Amniotic stem cell (primary cell): ENCODE measurements around the gene PHF21B.
"Not testable (repeated sequence)": the region's sequence is repeated elsewhere in the genome, so short reads cannot be mapped to it uniquely, and the experiment has no call there.

Experiments used
- DNase-seq: peaks from one replicate; lab custom pipeline; 2025; lab: John Stamatoyannopoulos, UW

PHF21B gene

DNA sequence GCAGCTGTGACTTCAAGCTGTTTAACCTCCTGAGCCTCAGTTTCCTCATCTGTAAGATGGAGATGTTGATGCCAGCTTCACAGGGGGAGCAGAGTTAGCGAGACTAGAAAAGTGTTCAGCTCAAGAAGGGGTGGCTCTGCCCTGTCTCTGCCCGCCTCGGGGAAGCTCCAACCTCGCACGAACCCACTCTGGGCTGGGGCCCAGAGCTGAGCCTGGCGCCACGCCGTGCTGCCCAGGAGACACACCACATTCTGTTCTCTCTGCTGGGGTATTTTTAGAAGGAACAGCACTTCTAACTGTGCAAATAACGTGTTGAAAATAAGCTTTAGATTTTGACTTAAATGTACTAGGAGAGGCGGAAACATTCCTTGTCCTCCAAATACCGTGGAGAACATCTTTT lies 74.1 kb downstream of the PHF21B start:
- DNase-seq: no peak

GRCh38 chr22:44934454-44934735 lies 75.4 kb downstream of the PHF21B start:
- no peak for DNase-seq

DNA sequence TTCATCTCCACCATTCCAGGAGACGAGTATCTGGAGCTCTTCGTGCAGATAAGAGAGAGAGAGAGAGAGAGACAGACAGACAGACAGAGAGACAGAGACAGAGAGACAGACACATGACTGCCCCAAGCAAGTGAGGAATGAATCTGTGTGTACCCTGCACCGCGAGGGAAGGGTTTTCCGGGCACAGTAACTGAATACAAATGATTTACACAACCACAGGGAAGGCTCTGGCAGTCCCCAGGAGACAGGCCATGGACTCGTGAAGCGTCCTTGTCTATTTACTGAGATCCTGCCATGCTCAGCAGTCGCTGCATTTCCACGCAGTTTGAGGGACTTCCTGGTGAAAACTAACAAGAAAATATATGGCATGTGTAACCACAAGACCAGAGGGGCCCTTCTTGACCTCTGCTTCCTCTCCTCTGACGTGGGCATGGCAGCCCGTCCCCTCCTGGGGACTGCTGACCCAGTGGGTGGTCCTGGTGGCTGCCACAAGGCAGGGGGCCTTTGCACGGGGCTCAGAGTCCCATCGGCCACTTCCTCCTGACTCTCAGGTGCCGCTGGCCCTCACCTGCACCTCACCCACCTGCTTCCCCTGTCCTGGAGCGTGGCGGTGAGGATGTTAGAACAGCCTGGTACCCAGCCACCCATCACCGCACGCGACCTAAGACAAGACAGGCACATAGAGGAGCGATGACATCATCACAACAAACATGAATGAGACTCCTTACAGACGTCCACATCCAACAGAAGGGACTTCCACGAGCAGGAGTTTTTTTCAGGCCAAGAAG lies 75.9 kb downstream of the PHF21B start:
- no peak for DNase-seq

DNA sequence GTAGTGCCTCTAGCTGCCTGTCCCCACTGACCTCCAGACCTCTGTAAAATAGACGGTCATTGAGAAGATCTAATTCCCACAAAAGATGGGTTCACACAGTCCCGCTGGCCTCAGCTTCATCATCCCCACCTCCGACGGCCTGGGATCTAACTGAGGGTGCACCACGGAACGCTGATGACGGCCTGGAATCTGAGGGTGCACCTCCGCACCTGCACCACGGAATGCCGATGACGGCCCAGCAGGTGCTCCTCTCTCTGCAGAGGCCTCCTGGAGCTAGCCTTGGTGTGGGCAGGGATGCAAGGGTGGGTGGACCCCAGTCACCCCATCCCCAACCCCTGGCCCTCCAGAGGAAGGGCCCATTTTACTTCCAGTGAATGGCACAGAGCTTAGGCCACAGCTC lies 77.3 kb downstream of the PHF21B start:
- no peak for DNase-seq

GRCh38 chr22:44931766-44932165 lies 78.0 kb downstream of the PHF21B start:
- no peak for DNase-seq

DNA sequence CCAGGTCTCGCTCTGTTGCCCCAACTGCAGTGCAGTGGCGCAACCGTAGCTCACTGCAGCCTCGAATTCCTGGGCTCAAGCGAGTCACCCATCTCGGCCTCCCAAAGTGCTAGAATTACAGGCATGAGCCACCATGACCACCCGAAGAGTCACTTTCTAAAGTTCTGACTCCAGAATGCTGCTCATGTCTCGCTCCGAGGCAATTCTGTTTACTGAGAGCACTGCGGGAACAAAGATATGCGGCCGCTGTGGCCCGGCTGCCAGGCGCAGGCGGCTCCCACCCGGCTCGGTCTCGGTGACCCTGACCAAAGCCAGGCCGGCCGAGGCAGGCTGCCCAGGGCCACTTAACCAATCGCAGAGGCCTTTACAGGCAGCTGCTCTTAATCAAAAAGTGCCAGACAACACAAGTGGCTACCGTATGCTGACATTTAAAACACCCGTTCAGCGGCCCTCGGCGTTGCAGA lies 78.7 kb downstream of the PHF21B start:
- no peak for DNase-seq

GRCh38 chr22:44930711-44931035 lies 79.1 kb downstream of the PHF21B start:
- no peak for DNase-seq

- no peak for DNase-seq
Observed at GRCh38 chr22:44930016-44930710, 79.6 kb downstream of the PHF21B start.

DNA sequence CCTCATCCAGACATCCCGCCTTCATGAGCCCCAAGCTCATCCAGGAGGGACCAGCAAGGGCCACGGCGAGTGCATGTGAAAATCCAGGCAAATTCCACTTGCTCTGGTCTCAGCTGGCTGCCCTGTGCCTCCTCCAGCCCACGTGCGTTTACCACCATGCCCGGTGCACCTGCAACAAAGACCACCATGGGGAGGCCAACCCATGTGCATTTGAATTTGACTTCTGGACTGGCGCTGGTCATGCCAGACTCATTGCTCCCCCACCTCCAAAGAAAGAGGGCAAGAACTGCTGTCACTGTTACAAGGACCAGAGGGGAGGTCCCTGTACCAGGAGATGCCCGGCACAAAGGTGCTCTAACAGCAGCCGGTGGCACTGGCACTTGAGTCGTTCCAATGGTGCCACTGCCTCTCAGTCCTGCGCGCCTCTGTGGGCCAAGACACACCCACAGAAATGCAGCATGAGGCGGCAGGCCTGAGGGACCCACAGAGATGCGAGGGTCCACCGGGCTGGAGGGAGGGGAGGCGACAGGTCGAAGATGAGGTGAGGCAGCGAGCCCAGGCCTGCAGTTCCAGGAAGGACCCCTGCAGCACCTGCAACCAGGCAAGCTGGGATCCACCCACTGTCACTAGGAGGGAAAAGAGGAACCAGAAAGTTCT lies 80.3 kb downstream of the PHF21B start:
- DNase-seq: no peak

- no peak for DNase-seq
Observed at GRCh38 chr22:44928711-44929358, 81.0 kb downstream of the PHF21B start.

DNA sequence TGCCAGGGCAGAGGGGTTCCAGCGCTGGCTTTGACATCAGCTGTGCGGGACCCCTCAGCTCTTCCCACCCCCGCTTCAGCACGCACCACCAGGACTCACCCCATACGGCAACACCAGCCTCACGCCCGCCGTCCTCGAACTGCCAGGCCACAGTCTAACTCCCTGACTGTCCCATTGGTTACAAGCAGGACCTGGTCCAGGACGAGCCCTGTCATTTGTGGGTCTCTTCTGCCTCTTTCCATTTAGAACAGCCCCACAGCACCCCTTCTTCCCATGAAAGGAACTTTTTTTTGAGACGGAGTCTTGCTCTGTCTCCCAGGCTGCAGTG lies 81.7 kb downstream of the PHF21B start:
- DNase-seq: no peak

- DNase-seq: no peak
Observed at GRCh38 chr22:44927463-44928135, 82.2 kb downstream of the PHF21B start.

DNA sequence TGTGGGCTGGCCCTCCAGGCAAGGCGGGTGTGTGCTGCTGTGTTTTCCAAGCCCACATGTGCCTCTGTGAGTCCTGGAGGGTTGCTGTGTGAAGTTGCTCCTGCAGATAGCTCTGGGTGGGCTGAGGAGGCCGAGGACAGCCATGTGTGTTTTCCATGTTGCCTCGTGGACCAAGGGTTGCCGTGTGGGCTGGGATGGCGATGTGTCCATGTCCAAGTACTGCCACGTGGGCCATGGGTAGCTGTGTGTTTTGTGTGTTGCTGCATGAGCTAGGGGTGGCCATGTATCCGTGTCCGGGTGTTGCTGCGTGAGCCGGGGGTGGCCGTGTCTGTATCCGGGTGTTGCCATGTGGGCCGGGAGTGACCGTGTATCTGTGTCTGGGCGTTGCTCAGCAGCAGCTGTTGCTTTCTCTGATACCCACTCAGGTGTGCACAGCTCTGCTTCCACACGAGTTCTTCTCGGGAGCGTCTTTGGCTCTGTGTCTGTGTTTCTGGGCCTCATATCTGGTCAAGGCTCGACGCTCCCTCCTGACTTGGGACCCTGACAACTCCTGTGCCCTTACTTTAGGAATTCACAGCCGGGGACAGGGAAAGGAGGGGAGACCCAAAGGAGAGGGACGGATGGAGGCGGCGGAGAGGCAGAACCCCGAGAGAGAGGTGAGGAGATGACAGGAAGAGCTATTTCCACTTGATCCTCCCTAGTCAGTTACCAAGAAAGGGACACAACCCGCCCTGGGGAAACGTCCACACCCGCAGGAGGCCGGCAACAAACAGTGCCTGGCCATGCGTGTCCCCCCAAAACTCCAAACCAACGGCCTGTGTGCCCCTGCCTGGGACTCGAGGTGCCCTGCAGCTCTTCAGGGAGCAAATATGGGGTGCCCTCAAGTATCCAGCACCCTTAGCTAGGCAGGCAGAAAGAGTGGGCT lies 83.1 kb downstream of the PHF21B start:
- DNase-seq: no peak

- DNase-seq: no peak
Observed at GRCh38 chr22:44926124-44926475, 83.7 kb downstream of the PHF21B start.

DNA sequence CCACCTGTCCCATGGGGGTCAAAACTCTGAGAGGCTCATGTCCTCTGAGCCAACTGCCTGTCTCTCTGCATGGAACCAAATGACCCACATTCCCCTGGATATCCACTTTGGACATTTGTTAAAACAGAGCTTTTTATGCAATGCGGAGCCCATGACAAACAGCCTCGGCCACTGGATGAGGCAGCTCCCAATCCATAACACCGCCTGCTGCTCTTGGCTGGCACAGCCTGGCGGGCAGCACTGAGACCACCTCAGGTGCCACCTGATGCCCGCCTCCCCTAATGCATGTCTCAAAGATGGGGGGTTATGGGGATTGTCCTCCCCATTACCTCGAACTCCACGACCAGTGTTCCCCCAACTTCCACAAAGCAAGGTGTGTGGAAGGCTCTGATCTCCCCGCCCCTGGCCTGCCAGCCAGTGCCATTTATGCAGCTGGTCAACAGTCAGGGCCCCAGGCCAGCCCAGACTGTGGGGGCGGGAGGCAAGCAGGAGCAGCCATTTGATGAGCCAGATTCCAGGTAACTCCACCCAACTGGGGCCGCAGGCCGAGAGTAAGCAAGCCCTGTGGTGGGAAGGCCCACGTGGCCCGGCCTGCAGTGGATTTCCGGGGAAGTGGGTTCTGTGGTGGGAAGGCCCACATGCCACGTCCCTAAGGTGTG lies 84.2 kb downstream of the PHF21B start:
- DNase-seq: no peak

- DNase-seq: no peak
Observed at GRCh38 chr22:44924710-44925109, 85.1 kb downstream of the PHF21B start.

- no peak for DNase-seq
Observed at GRCh38 chr22:44924098-44924497, 85.7 kb downstream of the PHF21B start.

DNA sequence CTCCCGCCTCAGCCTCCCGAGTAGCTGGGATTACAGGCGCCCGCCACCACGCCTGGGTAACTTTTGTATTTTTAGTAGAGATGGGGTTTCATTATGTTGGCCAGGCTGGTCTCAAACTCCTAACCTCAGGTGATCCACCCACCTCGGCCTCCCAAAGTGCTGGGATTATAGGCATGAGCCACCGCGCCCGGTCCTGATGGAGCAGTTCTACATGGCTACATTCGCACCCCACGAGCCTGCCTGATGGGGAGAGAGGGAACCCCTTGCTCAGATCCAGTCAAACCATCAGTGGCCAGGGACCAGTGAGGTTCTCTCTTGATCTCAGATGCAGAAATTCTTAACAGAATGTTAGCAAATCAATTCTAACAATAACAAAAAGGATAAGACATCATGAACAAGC lies 88.0 kb downstream of the PHF21B start:
- not testable (repeated sequence) for DNase-seq

- no peak for DNase-seq
Observed at GRCh38 chr22:44920183-44920582, 89.6 kb downstream of the PHF21B start.

GRCh38 chr22:44919691-44920090 lies 90.1 kb downstream of the PHF21B start:
- no peak for DNase-seq

- DNase-seq: no peak
Observed at GRCh38 chr22:44918925-44919392, 90.8 kb downstream of the PHF21B start.
